Endothelial cell of umbilical vein (primary cell): ENCODE measurements around the gene TTC34. TPM values are rescaled to one million over a fixed set of nuclear protein-coding genes. Genes with fewer than 3 reads are reported as not detected.
A peak's percentile ranks its signal among the peaks of the same experiment; 100 is the strongest.

ENCODE experiments used
- BruUV-seq: library from RNA; stranded (reverse); fragments of 400-500 nt; replicated peaks from 2 replicates; lab custom pipeline; 2021; lab: Mats Ljungman, UMichigan
- CTCF ChIA-PET: fragments of 300-600, 350-600 bp; sonication (Branson Sonifier 250); formaldehyde crosslinking; loops from one replicate; lab custom pipeline; 2021; ENCODE audit warnings: antibody characterized with exemption, inconsistent platforms; lab: Charles Lee
- POLR2A ChIA-PET: fragments of 300-600, 350-600 bp; sonication (Branson Sonifier 250); formaldehyde crosslinking; loops from one replicate; lab custom pipeline; 2021; ENCODE audit warnings: antibody characterized with exemption, inconsistent platforms; lab: Charles Lee
- DNase-seq: peaks from one replicate; pipeline ENCODE4 v3.0.0-alpha.2; 2011; ENCODE audit warnings: low read depth, low spot score
- FAIRE-seq: peaks from 2 replicates; lab custom pipeline; 2011; peaks lifted over from hg19 to GRCh38; lab: Jason Lieb, UNC
- H2AFZ ChIP-seq: 2 replicates; pipeline ENCODE4 v1.6.0; 2012; ENCODE audit warnings: low read depth, low read length, control low read depth, inconsistent platforms
- H3K27ac ChIP-seq: 2 replicates; pipeline ENCODE4 v1.5.1; 2011; ENCODE audit warnings: low read depth, mild to moderate bottlenecking, control low read depth, low read length, moderate library complexity; ENCODE audit not compliant: insufficient read depth
- H3K27me3 ChIP-seq, 2 experiments: 2 replicates each; pipeline versions ENCODE4 v1.6.0 to v1.6.1; 2011; ENCODE audit warnings: low read length in 2 of 2, mixed read lengths in 1 of 2; ENCODE audit not compliant: control insufficient read depth in 2 of 2, insufficient read depth in 2 of 2
- H3K36me3 ChIP-seq, 2 experiments: 2 replicates in 1 of 2; 3 replicates in 1 of 2; pipeline ENCODE4 v1.5.1; 2011; ENCODE audit warnings: low read length in 2 of 2, mild to moderate bottlenecking in 1 of 2, moderate library complexity in 1 of 2; ENCODE audit not compliant: control insufficient read depth in 2 of 2, insufficient read depth in 2 of 2; ENCODE audit errors: extremely low read depth in 1 of 2
- H3K4me1 ChIP-seq: 3 replicates; pipeline ENCODE4 v1.5.1; 2011; ENCODE audit warnings: mild to moderate bottlenecking, low read length; ENCODE audit not compliant: control insufficient read depth, insufficient read depth; ENCODE audit errors: extremely low read depth
- H3K4me2 ChIP-seq: 2 replicates; pipeline ENCODE4 v1.6.1; 2011; ENCODE audit warnings: low read length, control low read depth, mixed read lengths; ENCODE audit not compliant: insufficient read depth
- H3K4me3 ChIP-seq, 3 experiments: fragments of 200-600 bp in 1 of 3; sonication (generic), shearing (Covaris generic) in 1 of 3; replicated peaks in 1 of 3; 2 replicates each; pipeline ENCODE4 v1.5.1; 2011 to 2016; ENCODE audit warnings: control low read depth in 3 of 3, low read length in 3 of 3, mild to moderate bottlenecking in 2 of 3, inconsistent platforms in 1 of 3, low read depth in 1 of 3, moderate library complexity in 1 of 3; ENCODE audit not compliant: insufficient read depth in 1 of 3
- H3K79me2 ChIP-seq: 2 replicates; pipeline ENCODE4 v1.6.0; 2012; ENCODE audit warnings: low read length, inconsistent platforms; ENCODE audit not compliant: control insufficient read depth, insufficient read depth
- H3K9ac ChIP-seq: replicated peaks from 2 replicates; pipeline ENCODE3; 2011; ENCODE audit warnings: low read length, control low read depth; ENCODE audit not compliant: insufficient read depth; ENCODE audit errors: extremely low read depth
- H3K9me1 ChIP-seq: replicated peaks from 3 replicates; pipeline ENCODE4 v1.6.0; 2011; ENCODE audit warnings: mild to moderate bottlenecking, low read length; ENCODE audit not compliant: control insufficient read depth, insufficient read depth; ENCODE audit errors: extremely low read depth
- H3K9me3 ChIP-seq: replicated peaks from 2 replicates; pipeline ENCODE4 v1.5.1; 2012; ENCODE audit warnings: low read length, inconsistent platforms; ENCODE audit not compliant: control insufficient read depth, insufficient read depth
- H4K20me1 ChIP-seq: replicated peaks from 2 replicates; pipeline ENCODE3; 2011; ENCODE audit warnings: mild to moderate bottlenecking, low read length; ENCODE audit not compliant: control insufficient read depth, insufficient read depth; ENCODE audit errors: extremely low read depth
- JUN ChIP-seq: IDR thresholded peaks from 2 replicates; pipeline ENCODE4 v1.6.1; 2011; ENCODE audit warnings: borderline replicate concordance, low read depth; ENCODE audit not compliant: insufficient read length, insufficient read depth
- POLR2AphosphoS5 ChIP-seq: IDR thresholded peaks from 2 replicates; pipeline ENCODE4 v1.6.1; 2012; ENCODE audit warnings: low read depth, mild to moderate bottlenecking, control low read depth, low read length, moderate library complexity; ENCODE audit not compliant: insufficient read depth
- dilution Hi-C: fragments of 300-500 bp; cut with MboI; formaldehyde crosslinking; loops from one replicate; pipeline ENCODE4 v1.15.0; 2019; ENCODE audit warnings: low sequenced_read_pairs; ENCODE audit not compliant: extremely low pct_ligation_motif_present
- intact Hi-C: fragments of 100-400 bp; cut with micrococcal nuclease; formaldehyde crosslinking; loops from one replicate; pipeline ENCODE4 v1.10.0; 2022
- polyA plus RNA-seq, 4 experiments: library from polyadenylated mRNA; depleted of rRNA in 3 of 4; stranded (reverse) in 3 of 4; unstranded in 1 of 4; fragments of >200 nt; gene quantifications; 2 replicates each; pipeline versions ENCODE4 v1.2.1 to v1.2.3, GENCODE V29; 2011 to 2012; ENCODE audit warnings: missing spikeins in 1 of 4
- total RNA-seq: library from RNA; stranded (reverse); gene quantifications from 2 replicates; pipeline ENCODE4 v1.2.3, GENCODE V29; 2021
- TF ChIP-seq, protein P1 (sequence below): IDR thresholded peaks from 2 replicates; pipeline ENCODE4 v1.6.1; 2011; ENCODE audit not compliant: insufficient read depth, insufficient read length

The TTC34 gene
- total and polyA plus RNA-seq, 2 donors (not counting 3 experiments of a cell fraction or from before 2014, with no cell fraction given) = 0.08 to 0.77 TPM

DNA sequence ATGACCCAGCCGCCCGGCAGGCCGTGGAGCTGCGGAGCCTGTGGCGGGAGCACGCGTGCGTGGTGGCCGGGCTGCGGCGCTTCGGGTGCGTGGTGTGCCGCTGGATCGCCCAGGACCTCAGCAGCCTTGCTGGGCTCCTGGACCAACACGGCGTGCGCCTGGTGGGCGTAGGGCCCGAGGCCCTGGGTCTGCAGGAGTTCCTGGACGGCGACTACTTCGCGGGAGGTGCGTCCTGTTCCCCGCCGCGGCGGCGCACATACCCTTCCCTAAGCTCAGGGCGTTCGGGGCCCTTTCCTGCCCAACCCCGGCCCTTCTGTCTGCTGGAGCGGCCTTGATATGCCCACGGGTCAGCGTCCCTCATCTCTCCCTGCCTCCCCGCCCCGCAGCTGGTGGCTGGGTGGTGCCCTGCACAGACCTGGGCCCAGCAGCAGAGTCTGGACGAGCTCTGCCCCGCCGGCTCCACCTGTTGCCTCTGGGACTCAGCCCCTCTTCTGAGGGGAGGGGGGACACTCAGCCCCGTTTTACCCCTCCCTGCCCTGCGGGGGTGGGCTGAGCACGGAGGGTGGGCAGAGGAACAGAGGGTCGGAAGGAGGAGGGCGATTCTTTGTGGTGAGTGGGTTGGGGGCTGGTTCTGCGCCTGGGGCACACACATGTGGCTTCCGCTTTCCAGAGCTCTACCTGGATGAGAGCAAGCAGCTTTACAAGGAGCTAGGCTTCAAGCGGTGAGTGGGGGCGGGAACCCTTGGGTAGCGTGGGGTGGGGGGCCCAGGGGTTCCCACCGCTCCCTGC lies 214.2 kb downstream of the TTC34 start:
- H2AFZ ChIP-seq = peak overlapping the region; percentile 92
- CTCF ChIA-PET = interaction anchor here (0.6 to 3.1 kb wide), 3 partner anchors 26 to 31 kb away, joined by 3 to 14 read pairs (median 12); partner anchors contain the start of gene TNFRSF14

More for the DNA sequence above, 214.2 kb downstream of the TTC34 start:
- TF ChIP-seq POLR2AphosphoS5 (peak; percentile 17), JUN (no peak)
- TF ChIP-seq, protein P1, sequence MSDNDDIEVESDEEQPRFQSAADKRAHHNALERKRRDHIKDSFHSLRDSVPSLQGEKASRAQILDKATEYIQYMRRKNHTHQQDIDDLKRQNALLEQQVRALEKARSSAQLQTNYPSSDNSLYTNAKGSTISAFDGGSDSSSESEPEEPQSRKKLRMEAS = no peak
- intact Hi-C loops (loop anchor here (1.0 to 5.0 kb wide), 2 partner anchors 24 to 390 kb away; no protein-coding TSS in a partner anchor), dilution Hi-C loops (no loop called here)
- Histone ChIP-seq H3K27me3 (no peaks in the 10 kb centered on the region), H3K27ac (no peak overlapping the region), H3K4me2 (peak overlapping the region; percentile 67), H3K36me3 (peaks cover 3% of the 10 kb centered on the region in 2 experiments), H4K20me1 (no peaks in the 10 kb centered on the region), H3K9me1 (no peaks in the 10 kb centered on the region), H3K79me2 (peaks cover 5% of the 10 kb centered on the region), H3K9ac (peak overlapping the region; percentile 41), H3K9me3 (no peaks in the 10 kb centered on the region), H3K4me3 (peak overlapping the region; percentile 9 to 69 (median 61)), H3K4me1 (peaks cover 10% of the 10 kb centered on the region)
- DNase-seq = peak; percentile 41
- FAIRE-seq = no peak
- no TSS peak for BruUV-seq
- POLR2A ChIA-PET = interaction anchor here (0.6 kb wide), 1 partner anchor 48 kb away, joined by 3 read pairs; no protein-coding TSS in a partner anchor
